Stimulated activated CD4-positive, alpha-beta T cell treated with anti-CD3 and anti-CD28 coated beads, Interleukin-1b, Interleukin-23, amount 100 ng/mL, for 24 hours (primary cell): ENCODE measurements around the gene TEX26.

Experiments used
- DNase-seq, 4 experiments: peaks; one replicate each; pipeline ENCODE4 v3.0.0-alpha.2; 2020; ENCODE audit warnings: low read depth in 4 of 4, low spot score in 1 of 4

Gene TEX26

GRCh38 chr13:31011193-31011860 lies 78.9 kb downstream of the TEX26 start:
- no peak for DNase-seq

GRCh38 chr13:31011901-31012654 lies 79.6 kb downstream of the TEX26 start:
- DNase-seq: no peak

GRCh38 chr13:31012655-31013024 lies 80.2 kb downstream of the TEX26 start:
- DNase-seq: no peak

GRCh38 chr13:31014456-31014855 lies 82.0 kb downstream of the TEX26 start:
- no peak for DNase-seq

- no peak for DNase-seq
Measured at GRCh38 chr13:31015199-31015598, 82.7 kb downstream of the TEX26 start.

GRCh38 chr13:31016342-31017325 lies 84.2 kb downstream of the TEX26 start:
- DNase-seq: no peak

GRCh38 chr13:31018511-31018910 lies 86.1 kb downstream of the TEX26 start:
- no peak for DNase-seq

GRCh38 chr13:31020996-31021395 lies 88.5 kb downstream of the TEX26 start:
- DNase-seq: no peak

GRCh38 chr13:31022288-31022895 lies 89.9 kb downstream of the TEX26 start:
- DNase-seq: no peak

GRCh38 chr13:31022928-31023530 lies 90.6 kb downstream of the TEX26 start:
- DNase-seq: no peak
